ENCODE measurements around the gene AP4E1.

AP4E1 gene

DNA sequence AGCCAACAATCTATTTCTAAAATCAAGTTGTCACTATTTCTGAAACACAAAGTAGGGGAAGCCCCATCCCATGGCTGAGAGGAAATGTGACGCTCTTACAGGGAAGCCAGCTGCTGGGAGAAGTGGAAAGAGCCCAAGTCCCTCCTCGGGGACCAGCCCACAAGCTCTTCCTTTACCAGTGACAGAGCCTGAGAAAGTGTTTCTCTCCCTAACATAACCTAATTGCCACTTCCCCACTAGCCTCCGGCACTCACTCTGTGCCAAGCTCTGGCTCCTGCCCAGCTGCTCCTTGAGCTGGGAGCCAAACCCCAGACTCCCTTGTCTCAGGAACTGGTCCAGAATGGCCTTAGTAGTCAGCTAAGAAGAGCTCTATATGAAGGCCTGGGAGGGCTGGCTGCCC, 143.3 kb downstream of the AP4E1 start:
- Histone ChIP-seq H3K27me3 (replicated peaks; ENCODE audit: control insufficient read depth, insufficient read depth, low read length, poor library complexity, severe bottlenecking) (no peaks in the 10 kb centered on the region), H3K36me3 (ENCODE audit: control insufficient read depth, insufficient read depth, low read length) (no peaks in the 10 kb centered on the region), H3K4me1 (ENCODE audit: control insufficient read depth, insufficient read depth, low read length, poor library complexity, severe bottlenecking) (no peaks in the 10 kb centered on the region), H3K9me3 (ENCODE audit: control insufficient read depth, low read length) (no peaks in the 10 kb centered on the region), H3K4me3 (ENCODE audit: insufficient read depth, low read depth, low read length, poor library complexity, severe bottlenecking) (no peak overlapping the region), H3K27ac (ENCODE audit: insufficient read depth, low read length, poor library complexity, severe bottlenecking) (no peak overlapping the region)
- no peak for DNase-seq

DNA sequence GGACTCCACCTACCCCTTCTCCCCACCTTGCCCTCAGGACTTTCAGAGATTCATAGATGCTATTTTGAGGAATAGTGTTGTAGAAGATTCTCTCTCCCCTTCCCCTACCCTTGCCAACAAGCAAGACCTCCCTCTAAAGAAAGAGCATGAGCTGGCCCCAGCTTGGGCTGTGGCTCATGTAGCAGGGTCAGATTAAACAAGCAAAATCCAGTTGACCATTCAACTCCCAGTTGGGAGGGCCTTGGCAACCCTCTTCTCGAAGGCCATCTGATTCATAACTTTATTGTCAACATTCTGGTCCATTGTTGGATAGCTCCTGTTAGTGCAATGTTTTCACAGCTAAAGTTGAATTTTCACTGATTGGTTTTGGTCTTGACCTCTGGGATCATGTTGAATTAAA, 145.1 kb downstream of the AP4E1 start:
- Histone ChIP-seq H3K4me1 (ENCODE audit: control insufficient read depth, insufficient read depth, low read length, poor library complexity, severe bottlenecking) (no peaks in the 10 kb centered on the region), H3K9me3 (ENCODE audit: control insufficient read depth, low read length) (no peaks in the 10 kb centered on the region), H3K27ac (ENCODE audit: insufficient read depth, low read length, poor library complexity, severe bottlenecking) (no peak overlapping the region), H3K4me3 (ENCODE audit: insufficient read depth, low read depth, low read length, poor library complexity, severe bottlenecking) (no peak overlapping the region), H3K36me3 (ENCODE audit: control insufficient read depth, insufficient read depth, low read length) (no peaks in the 10 kb centered on the region), H3K27me3 (replicated peaks; ENCODE audit: control insufficient read depth, insufficient read depth, low read length, poor library complexity, severe bottlenecking) (no peaks in the 10 kb centered on the region)
- DNase-seq = no peak

DNA sequence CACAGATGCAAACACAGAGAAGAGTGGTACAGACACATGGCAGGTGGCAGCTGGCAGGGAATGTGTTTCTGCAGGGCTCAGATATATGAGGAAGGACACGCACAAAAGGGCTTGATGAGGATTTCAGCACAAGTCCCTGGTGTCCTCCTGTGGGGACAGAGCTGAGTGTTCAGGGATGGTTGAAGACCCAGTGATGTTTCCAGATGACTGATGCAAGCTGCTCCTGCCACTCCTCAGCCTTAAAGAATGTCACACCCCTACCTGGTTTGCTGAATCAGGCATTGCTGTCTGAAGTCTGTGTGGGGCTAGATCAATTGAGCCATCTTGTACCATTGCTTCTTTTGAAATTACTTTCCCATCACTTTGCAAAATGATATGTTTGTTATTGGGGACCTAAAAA, 146.1 kb downstream of the AP4E1 start:
- Histone ChIP-seq H3K9me3 (ENCODE audit: control insufficient read depth, low read length) (no peaks in the 10 kb centered on the region), H3K4me3 (ENCODE audit: insufficient read depth, low read depth, low read length, poor library complexity, severe bottlenecking) (no peak overlapping the region), H3K4me1 (ENCODE audit: control insufficient read depth, insufficient read depth, low read length, poor library complexity, severe bottlenecking) (no peaks in the 10 kb centered on the region), H3K27me3 (replicated peaks; ENCODE audit: control insufficient read depth, insufficient read depth, low read length, poor library complexity, severe bottlenecking) (no peaks in the 10 kb centered on the region), H3K36me3 (ENCODE audit: control insufficient read depth, insufficient read depth, low read length) (no peaks in the 10 kb centered on the region), H3K27ac (ENCODE audit: insufficient read depth, low read length, poor library complexity, severe bottlenecking) (no peak overlapping the region)
- DNase-seq = no peak
